WTC11 (cell line): Measurements from ENCODE around the gene CDK7. TPM values are rescaled to one million over a fixed set of nuclear protein-coding genes. Genes with fewer than 3 reads are reported as not detected.

Source experiments
- ATAC-seq: fragments of 200-7000 bp; cut with Tn5 transposase; 2 replicates; pipeline ENCODE4 v1.10.0; 2021; ENCODE audit warnings: mild to moderate bottlenecking, moderate library complexity
- CTCF ChIA-PET: fragments of 300-600 bp; sonication (Branson Sonifier 250); formaldehyde crosslinking; loops from one replicate; lab custom pipeline; 2021; ENCODE audit warnings: antibody characterized with exemption; lab: Charles Lee
- POLR2A ChIA-PET: fragments of 350-600 bp; sonication (Branson Sonifier 250); formaldehyde crosslinking; loops from one replicate; lab custom pipeline; 2021; ENCODE audit warnings: antibody characterized with exemption; lab: Charles Lee
- DNase-seq: peaks from one replicate; pipeline ENCODE4 v3.0.0; 2021; ENCODE audit warnings: low spot score
- H3K27ac Mint-ChIP-seq: 2 replicates; pipeline ENCODE4 v1.8.0; 2021; ENCODE audit warnings: mixed read lengths
- H3K27me3 Mint-ChIP-seq: 2 replicates; pipeline ENCODE4 v1.8.0; 2021; ENCODE audit warnings: low read depth, mild to moderate bottlenecking, moderate library complexity, mixed read lengths
- H3K36me3 Mint-ChIP-seq: 2 replicates; pipeline ENCODE4 v1.8.0; 2021; ENCODE audit warnings: mixed read lengths
- H3K4me1 Mint-ChIP-seq: 2 replicates; pipeline ENCODE4 v1.8.0; 2022; ENCODE audit warnings: mixed read lengths
- H3K4me3 Mint-ChIP-seq: 2 replicates; pipeline ENCODE4 v1.8.0; 2021; ENCODE audit warnings: mild to moderate bottlenecking, moderate library complexity, mixed read lengths
- H3K9me3 Mint-ChIP-seq: 2 replicates; pipeline ENCODE4 v1.8.0; 2021; ENCODE audit warnings: mixed read lengths
- ATF1 ChIP-seq: sonication (generic); formaldehyde crosslinking; IDR thresholded peaks from 2 replicates; pipeline ENCODE4 v1.8.1; 2023; ENCODE audit warnings: mild to moderate bottlenecking, moderate library complexity, missing genetic modification reagents
- CBFB ChIP-seq: sonication (generic); formaldehyde crosslinking; IDR thresholded peaks from 2 replicates; pipeline ENCODE4 v1.8.1; 2022; ENCODE audit warnings: mild to moderate bottlenecking, low read depth, missing genetic modification reagents
- CREB1 ChIP-seq: sonication (generic); formaldehyde crosslinking; IDR thresholded peaks from 2 replicates; pipeline ENCODE4 v1.8.0; 2023; ENCODE audit warnings: mild to moderate bottlenecking, missing genetic modification reagents
- CREM ChIP-seq: sonication (generic); formaldehyde crosslinking; IDR thresholded peaks from 2 replicates; pipeline ENCODE4 v1.8.1; 2022; ENCODE audit warnings: mild to moderate bottlenecking, missing genetic modification reagents, moderate library complexity
- ETV6 ChIP-seq: sonication (generic); formaldehyde crosslinking; IDR thresholded peaks from 2 replicates; pipeline ENCODE4 v1.8.1; 2022; ENCODE audit warnings: mild to moderate bottlenecking, missing genetic modification reagents
- FOXJ3 ChIP-seq: sonication (generic); formaldehyde crosslinking; IDR thresholded peaks from 2 replicates; pipeline ENCODE4 v1.9.0; 2021; ENCODE audit warnings: missing genetic modification reagents, mild to moderate bottlenecking, borderline replicate concordance
- FOXP1 ChIP-seq: sonication (generic); formaldehyde crosslinking; IDR thresholded peaks from 2 replicates; pipeline ENCODE4 v1.8.0; 2022; ENCODE audit warnings: missing genetic modification reagents, mild to moderate bottlenecking, moderate library complexity, borderline replicate concordance
- GABPB1 ChIP-seq: sonication (generic); formaldehyde crosslinking; IDR thresholded peaks from 2 replicates; pipeline ENCODE4 v1.8.1; 2023; ENCODE audit warnings: mild to moderate bottlenecking, missing genetic modification reagents
- GRHL2 ChIP-seq: fragments of 250-450 bp; sonication (Bioruptor Pico); IDR thresholded peaks from 2 replicates; pipeline ENCODE4 v1.8.0; 2022; ENCODE audit warnings: mild to moderate bottlenecking, moderate library complexity; ENCODE audit not compliant: insufficient replicate concordance, severe bottlenecking
- JUN ChIP-seq: sonication (generic); formaldehyde crosslinking; IDR thresholded peaks from 2 replicates; pipeline ENCODE4 v1.8.0; 2023; ENCODE audit warnings: mild to moderate bottlenecking, missing genetic modification reagents
- NFE2L1 ChIP-seq: sonication (generic); formaldehyde crosslinking; IDR thresholded peaks from 2 replicates; pipeline ENCODE4 v1.8.1; 2023; ENCODE audit warnings: missing genetic modification reagents
- NR3C1 ChIP-seq: sonication (generic); formaldehyde crosslinking; conservative IDR thresholded peaks from 2 replicates; pipeline ENCODE4 v1.8.1; 2023; ENCODE audit warnings: low read depth, mild to moderate bottlenecking, missing genetic modification reagents
- ZNF317 ChIP-seq: sonication (generic); formaldehyde crosslinking; IDR thresholded peaks from 2 replicates; pipeline ENCODE4 v1.8.1; 2023; ENCODE audit warnings: low read depth, mild to moderate bottlenecking, moderate library complexity, missing genetic modification reagents, borderline replicate concordance
- ZNF671 ChIP-seq: fragments of 250-450 bp; sonication (Bioruptor Pico); IDR thresholded peaks from 2 replicates; pipeline ENCODE4 v1.8.0; 2021; ENCODE audit warnings: mild to moderate bottlenecking
- total RNA-seq: library from RNA; stranded (reverse); gene quantifications from 3 replicates; pipeline ENCODE4 v1.2.3, GENCODE V29; 2021
- TF ChIP-seq, protein P1 (sequence below): sonication (generic); formaldehyde crosslinking; IDR thresholded peaks from 2 replicates; pipeline ENCODE4 v1.8.1; 2022; ENCODE audit warnings: missing genetic modification reagents, borderline replicate concordance
- TF ChIP-seq, protein P2 (sequence below): sonication (generic); formaldehyde crosslinking; conservative IDR thresholded peaks from 2 replicates; pipeline ENCODE4 v1.8.1; 2022; ENCODE audit warnings: mild to moderate bottlenecking, missing genetic modification reagents
- TF ChIP-seq, protein P3 (sequence below): sonication (generic); formaldehyde crosslinking; IDR thresholded peaks from 2 replicates; pipeline ENCODE4 v1.8.0; 2022; ENCODE audit warnings: mild to moderate bottlenecking, missing genetic modification reagents
- TF ChIP-seq, protein P4 (sequence below): sonication (generic); formaldehyde crosslinking; IDR thresholded peaks from 2 replicates; pipeline ENCODE4 v1.8.1; 2023; ENCODE audit warnings: mild to moderate bottlenecking, missing genetic modification reagents
- TF ChIP-seq, protein P5 (sequence below): sonication (generic); formaldehyde crosslinking; IDR thresholded peaks from 2 replicates; pipeline ENCODE4 v1.8.0; 2022; ENCODE audit warnings: mild to moderate bottlenecking, missing genetic modification reagents
- TF ChIP-seq, protein P6 (sequence below): sonication (generic); formaldehyde crosslinking; IDR thresholded peaks from 2 replicates; pipeline ENCODE4 v1.8.0; 2022; ENCODE audit warnings: mild to moderate bottlenecking, missing genetic modification reagents
- TF ChIP-seq, protein P7 (sequence below): sonication (generic); formaldehyde crosslinking; conservative IDR thresholded peaks from 2 replicates; pipeline ENCODE4 v1.8.1; 2023; ENCODE audit warnings: mild to moderate bottlenecking, low read depth, missing genetic modification reagents, moderate library complexity
- TF ChIP-seq, protein P8 (sequence below): fragments of 250-450 bp; sonication (Bioruptor Pico); IDR thresholded peaks from 2 replicates; pipeline ENCODE4 v1.9.0; 2021; ENCODE audit warnings: mild to moderate bottlenecking

CDK7 gene
- total RNA-seq, 1 experiment from 2014 or later, result 62.7 TPM

DNA sequence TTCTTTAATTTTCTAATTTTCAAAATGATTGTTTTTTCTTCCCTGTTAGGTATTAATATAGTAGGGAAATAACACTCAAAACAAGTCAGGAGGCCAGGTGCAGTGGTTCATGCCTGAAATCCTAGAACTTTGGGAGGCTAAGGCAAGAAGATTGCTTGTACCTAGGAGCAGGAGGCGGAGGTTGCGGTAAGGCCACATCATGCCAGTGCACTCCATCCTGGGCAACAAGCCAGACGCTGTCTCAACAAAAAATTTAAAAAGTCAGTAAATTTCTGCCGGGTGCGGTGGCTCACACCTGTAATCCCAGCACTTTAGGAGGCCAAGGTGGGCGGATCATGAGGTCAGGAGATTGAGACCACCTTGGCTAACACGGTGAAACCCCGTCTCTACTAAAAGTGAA is 10.2 kb upstream of the CDK7 start (continued):
- TF ChIP-seq NR3C1 (CRISPR knock-in tag) (no peak), CBFB (CRISPR knock-in tag) (no peak), CREB1 (CRISPR knock-in tag) (no peak), GABPB1 (no peak), NFE2L1 (CRISPR knock-in tag) (no peak), FOXJ3 (no peak), ZNF317 (CRISPR knock-in tag) (no peak), CREM (CRISPR knock-in tag) (no peak), ZNF671 (CRISPR knock-in tag) (no peak)
- TF ChIP-seq, protein P1, sequence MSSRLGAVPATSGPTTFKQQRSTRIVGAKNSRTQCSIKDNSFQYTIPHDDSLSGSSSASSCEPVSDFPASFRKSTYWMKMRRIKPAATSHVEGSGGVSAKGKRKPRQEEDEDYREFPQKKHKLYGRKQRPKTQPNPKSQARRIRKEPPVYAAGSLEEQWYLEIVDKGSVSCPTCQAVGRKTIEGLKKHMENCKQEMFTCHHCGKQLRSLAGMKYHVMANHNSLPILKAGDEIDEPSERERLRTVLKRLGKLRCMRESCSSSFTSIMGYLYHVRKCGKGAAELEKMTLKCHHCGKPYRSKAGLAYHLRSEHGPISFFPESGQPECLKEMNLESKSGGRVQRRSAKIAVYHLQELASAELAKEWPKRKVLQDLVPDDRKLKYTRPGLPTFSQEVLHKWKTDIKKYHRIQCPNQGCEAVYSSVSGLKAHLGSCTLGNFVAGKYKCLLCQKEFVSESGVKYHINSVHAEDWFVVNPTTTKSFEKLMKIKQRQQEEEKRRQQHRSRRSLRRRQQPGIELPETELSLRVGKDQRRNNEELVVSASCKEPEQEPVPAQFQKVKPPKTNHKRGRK (CRISPR knock-in tag), result no peak
- TF ChIP-seq, protein P2, sequence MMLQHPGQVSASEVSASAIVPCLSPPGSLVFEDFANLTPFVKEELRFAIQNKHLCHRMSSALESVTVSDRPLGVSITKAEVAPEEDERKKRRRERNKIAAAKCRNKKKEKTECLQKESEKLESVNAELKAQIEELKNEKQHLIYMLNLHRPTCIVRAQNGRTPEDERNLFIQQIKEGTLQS (CRISPR knock-in tag), result no peak
- TF ChIP-seq, protein P3, sequence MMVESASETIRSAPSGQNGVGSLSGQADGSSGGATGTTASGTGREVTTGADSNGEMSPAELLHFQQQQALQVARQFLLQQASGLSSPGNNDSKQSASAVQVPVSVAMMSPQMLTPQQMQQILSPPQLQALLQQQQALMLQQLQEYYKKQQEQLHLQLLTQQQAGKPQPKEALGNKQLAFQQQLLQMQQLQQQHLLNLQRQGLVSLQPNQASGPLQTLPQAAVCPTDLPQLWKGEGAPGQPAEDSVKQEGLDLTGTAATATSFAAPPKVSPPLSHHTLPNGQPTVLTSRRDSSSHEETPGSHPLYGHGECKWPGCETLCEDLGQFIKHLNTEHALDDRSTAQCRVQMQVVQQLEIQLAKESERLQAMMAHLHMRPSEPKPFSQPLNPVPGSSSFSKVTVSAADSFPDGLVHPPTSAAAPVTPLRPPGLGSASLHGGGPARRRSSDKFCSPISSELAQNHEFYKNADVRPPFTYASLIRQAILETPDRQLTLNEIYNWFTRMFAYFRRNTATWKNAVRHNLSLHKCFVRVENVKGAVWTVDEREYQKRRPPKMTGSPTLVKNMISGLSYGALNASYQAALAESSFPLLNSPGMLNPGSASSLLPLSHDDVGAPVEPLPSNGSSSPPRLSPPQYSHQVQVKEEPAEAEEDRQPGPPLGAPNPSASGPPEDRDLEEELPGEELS (CRISPR knock-in tag), result no peak

DNA sequence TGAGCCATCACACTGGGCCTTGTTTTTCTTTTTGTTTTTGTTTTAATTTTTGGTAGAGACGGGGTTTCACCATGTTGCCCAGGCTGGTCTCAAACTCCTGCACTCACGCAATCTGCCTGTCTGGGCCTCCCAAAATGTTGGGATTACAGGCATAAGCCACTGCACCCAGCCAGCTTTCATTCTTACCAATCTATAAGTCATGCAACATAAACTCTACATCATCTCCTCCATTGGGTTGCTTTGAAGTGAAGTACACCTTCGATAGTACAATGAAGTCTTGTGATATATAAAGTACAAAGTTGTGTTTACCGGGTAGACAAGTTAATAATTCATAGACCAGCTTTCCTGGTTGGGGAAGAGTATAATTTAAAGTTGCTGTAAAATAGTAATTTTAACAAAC is 8.8 kb upstream of the CDK7 start:
- H3K27me3 Mint-ChIP-seq, result no peaks in the 10 kb centered on the region
- DNase-seq (no peak), ATAC-seq (no peak)
- TF ChIP-seq JUN (no peak), ATF1 (CRISPR knock-in tag) (no peak), ZNF671 (CRISPR knock-in tag) (no peak)
- TF ChIP-seq, protein P4, sequence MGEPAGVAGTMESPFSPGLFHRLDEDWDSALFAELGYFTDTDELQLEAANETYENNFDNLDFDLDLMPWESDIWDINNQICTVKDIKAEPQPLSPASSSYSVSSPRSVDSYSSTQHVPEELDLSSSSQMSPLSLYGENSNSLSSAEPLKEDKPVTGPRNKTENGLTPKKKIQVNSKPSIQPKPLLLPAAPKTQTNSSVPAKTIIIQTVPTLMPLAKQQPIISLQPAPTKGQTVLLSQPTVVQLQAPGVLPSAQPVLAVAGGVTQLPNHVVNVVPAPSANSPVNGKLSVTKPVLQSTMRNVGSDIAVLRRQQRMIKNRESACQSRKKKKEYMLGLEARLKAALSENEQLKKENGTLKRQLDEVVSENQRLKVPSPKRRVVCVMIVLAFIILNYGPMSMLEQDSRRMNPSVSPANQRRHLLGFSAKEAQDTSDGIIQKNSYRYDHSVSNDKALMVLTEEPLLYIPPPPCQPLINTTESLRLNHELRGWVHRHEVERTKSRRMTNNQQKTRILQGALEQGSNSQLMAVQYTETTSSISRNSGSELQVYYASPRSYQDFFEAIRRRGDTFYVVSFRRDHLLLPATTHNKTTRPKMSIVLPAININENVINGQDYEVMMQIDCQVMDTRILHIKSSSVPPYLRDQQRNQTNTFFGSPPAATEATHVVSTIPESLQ (CRISPR knock-in tag), result no peak
- TF ChIP-seq, protein P5, sequence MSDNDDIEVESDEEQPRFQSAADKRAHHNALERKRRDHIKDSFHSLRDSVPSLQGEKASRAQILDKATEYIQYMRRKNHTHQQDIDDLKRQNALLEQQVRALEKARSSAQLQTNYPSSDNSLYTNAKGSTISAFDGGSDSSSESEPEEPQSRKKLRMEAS (CRISPR knock-in tag), result no peak
- TF ChIP-seq, protein P6, sequence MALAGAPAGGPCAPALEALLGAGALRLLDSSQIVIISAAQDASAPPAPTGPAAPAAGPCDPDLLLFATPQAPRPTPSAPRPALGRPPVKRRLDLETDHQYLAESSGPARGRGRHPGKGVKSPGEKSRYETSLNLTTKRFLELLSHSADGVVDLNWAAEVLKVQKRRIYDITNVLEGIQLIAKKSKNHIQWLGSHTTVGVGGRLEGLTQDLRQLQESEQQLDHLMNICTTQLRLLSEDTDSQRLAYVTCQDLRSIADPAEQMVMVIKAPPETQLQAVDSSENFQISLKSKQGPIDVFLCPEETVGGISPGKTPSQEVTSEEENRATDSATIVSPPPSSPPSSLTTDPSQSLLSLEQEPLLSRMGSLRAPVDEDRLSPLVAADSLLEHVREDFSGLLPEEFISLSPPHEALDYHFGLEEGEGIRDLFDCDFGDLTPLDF, result no peak
- peaks cover 5% of the 10 kb centered on the region; the same call in 1 of the 2 replicates for H3K9me3 Mint-ChIP-seq
- ChIA-PET CTCF (no interaction called here), POLR2A (interaction anchor here (0.7 kb wide), 1 partner anchor 9 kb away, joined by 3 read pairs; the partner anchor contains the start of gene CDK7)
- H3K27ac Mint-ChIP-seq, result no peak overlapping the region
- peaks cover 39% of the 10 kb centered on the region for H3K36me3 Mint-ChIP-seq
- H3K4me1 Mint-ChIP-seq, result no peaks in the 10 kb centered on the region
- no peak overlapping the region for H3K4me3 Mint-ChIP-seq

DNA sequence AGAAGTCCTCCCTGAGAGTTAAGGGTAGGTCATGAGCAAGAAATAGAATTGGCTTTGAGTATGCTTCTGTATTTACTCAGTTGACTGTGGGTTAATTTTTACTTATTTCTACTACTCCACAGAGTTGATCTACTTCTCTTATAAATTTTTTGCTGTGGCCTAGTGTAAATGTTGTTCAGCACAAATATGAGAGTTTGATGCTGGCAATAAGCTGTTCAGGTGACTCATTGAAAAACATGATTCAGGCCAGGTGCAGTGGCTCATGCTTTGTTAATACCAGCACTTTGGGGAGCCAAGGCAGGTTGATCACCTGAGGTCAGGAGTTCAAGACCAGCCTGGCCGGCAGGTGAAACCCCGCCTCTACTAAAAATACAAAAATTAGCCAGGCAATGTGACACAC is 4.5 kb upstream of the CDK7 start:
- ChIA-PET CTCF (no interaction called here), POLR2A (no interaction called here)
- Mint-ChIP-seq H3K27me3 (no peaks in the 10 kb centered on the region), H3K36me3 (peaks cover 25% of the 10 kb centered on the region), H3K27ac (no peak overlapping the region), H3K4me1 (peaks cover 4% of the 10 kb centered on the region), H3K9me3 (no peaks in the 10 kb centered on the region), H3K4me3 (no peak overlapping the region)
- DNase-seq (no peak), ATAC-seq (no peak)
- TF ChIP-seq, protein P7, sequence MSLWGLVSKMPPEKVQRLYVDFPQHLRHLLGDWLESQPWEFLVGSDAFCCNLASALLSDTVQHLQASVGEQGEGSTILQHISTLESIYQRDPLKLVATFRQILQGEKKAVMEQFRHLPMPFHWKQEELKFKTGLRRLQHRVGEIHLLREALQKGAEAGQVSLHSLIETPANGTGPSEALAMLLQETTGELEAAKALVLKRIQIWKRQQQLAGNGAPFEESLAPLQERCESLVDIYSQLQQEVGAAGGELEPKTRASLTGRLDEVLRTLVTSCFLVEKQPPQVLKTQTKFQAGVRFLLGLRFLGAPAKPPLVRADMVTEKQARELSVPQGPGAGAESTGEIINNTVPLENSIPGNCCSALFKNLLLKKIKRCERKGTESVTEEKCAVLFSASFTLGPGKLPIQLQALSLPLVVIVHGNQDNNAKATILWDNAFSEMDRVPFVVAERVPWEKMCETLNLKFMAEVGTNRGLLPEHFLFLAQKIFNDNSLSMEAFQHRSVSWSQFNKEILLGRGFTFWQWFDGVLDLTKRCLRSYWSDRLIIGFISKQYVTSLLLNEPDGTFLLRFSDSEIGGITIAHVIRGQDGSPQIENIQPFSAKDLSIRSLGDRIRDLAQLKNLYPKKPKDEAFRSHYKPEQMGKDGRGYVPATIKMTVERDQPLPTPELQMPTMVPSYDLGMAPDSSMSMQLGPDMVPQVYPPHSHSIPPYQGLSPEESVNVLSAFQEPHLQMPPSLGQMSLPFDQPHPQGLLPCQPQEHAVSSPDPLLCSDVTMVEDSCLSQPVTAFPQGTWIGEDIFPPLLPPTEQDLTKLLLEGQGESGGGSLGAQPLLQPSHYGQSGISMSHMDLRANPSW (CRISPR knock-in tag), result no peak
- TF ChIP-seq, protein P8, sequence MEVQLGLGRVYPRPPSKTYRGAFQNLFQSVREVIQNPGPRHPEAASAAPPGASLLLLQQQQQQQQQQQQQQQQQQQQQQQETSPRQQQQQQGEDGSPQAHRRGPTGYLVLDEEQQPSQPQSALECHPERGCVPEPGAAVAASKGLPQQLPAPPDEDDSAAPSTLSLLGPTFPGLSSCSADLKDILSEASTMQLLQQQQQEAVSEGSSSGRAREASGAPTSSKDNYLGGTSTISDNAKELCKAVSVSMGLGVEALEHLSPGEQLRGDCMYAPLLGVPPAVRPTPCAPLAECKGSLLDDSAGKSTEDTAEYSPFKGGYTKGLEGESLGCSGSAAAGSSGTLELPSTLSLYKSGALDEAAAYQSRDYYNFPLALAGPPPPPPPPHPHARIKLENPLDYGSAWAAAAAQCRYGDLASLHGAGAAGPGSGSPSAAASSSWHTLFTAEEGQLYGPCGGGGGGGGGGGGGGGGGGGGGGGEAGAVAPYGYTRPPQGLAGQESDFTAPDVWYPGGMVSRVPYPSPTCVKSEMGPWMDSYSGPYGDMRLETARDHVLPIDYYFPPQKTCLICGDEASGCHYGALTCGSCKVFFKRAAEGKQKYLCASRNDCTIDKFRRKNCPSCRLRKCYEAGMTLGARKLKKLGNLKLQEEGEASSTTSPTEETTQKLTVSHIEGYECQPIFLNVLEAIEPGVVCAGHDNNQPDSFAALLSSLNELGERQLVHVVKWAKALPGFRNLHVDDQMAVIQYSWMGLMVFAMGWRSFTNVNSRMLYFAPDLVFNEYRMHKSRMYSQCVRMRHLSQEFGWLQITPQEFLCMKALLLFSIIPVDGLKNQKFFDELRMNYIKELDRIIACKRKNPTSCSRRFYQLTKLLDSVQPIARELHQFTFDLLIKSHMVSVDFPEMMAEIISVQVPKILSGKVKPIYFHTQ (CRISPR knock-in tag), result no peak
- TF ChIP-seq ETV6 (CRISPR knock-in tag), result no peak
- no peak for TF ChIP-seq FOXP1 (CRISPR knock-in tag)
- TF ChIP-seq GRHL2, result no peak
